ENCODE results near the gene PCBP2. TPM values are rescaled to one million over a fixed set of nuclear protein-coding genes. Genes with fewer than 3 reads are reported as not detected.

Gene PCBP2
- total and polyA plus RNA-seq, 10 of the 15 experiments (the other 5 are each of a cell fraction or from before 2014, with no cell fraction given) = 109 to 803 (median 327) TPM

DNA sequence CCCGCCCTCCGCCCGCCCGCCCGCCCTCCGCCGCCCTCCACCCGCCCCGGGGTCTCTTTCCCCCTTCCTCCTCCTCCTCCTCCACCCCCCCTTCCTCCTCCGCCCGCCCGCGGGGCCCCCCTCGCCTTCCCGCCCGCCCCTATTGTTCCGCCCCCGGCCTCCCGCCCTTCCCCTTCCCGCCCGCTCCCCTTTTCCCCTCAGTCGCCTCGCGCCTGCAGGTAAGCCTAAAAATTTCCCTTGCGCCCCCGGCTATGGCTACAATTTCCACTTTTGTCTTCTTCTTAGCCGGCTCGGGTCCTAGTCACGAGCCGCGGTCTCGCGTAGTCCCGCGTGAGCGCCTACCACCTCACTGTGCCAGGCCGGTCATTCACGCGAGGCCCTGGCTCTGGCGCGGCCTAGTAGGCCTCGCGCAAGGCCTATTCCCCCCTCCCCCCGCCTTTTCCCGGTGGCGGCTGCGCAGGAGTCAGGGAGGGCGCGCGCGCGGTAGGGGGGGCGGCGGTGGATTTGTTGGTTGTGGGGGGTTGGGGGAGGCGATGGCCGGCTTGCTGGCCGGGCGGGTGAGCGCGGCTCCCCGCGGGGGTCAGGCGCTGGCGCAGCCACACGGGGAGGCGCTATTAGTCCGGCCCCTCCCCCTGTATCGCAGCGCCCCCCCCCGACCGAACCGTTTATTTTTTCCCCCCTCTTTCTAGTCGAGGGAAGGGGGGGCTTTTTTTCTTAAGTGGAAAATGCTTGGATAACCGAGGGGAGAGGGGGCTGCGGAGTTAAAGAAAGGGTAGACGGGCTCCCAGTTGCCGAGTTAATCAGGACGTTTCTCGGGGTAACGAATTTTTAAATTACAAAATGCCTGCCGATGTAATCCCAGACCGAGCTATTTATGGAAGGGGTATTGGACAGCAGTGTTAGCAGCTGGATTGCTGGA is 516 bp downstream of the PCBP2 start (continued):
- TF ChIP-seq, protein P1, sequence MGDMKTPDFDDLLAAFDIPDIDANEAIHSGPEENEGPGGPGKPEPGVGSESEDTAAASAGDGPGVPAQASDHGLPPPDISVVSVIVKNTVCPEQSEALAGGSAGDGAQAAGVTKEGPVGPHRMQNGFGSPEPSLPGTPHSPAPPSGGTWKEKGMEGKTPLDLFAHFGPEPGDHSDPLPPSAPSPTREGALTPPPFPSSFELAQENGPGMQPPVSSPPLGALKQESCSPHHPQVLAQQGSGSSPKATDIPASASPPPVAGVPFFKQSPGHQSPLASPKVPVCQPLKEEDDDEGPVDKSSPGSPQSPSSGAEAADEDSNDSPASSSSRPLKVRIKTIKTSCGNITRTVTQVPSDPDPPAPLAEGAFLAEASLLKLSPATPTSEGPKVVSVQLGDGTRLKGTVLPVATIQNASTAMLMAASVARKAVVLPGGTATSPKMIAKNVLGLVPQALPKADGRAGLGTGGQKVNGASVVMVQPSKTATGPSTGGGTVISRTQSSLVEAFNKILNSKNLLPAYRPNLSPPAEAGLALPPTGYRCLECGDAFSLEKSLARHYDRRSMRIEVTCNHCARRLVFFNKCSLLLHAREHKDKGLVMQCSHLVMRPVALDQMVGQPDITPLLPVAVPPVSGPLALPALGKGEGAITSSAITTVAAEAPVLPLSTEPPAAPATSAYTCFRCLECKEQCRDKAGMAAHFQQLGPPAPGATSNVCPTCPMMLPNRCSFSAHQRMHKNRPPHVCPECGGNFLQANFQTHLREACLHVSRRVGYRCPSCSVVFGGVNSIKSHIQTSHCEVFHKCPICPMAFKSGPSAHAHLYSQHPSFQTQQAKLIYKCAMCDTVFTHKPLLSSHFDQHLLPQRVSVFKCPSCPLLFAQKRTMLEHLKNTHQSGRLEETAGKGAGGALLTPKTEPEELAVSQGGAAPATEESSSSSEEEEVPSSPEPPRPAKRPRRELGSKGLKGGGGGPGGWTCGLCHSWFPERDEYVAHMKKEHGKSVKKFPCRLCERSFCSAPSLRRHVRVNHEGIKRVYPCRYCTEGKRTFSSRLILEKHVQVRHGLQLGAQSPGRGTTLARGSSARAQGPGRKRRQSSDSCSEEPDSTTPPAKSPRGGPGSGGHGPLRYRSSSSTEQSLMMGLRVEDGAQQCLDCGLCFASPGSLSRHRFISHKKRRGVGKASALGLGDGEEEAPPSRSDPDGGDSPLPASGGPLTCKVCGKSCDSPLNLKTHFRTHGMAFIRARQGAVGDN (IDR thresholded peaks at IDR 0.05) = 0 out of 2 replicates have a peak, but pooled peaks have one; percentile 40
- peak; percentile 47; the same call in 1 of the 2 replicates for TF ChIP-seq DPF2 (IDR thresholded peaks at IDR 0.05)
- no peak for TF ChIP-seq CBX3 (IDR thresholded peaks at IDR 0.05; ENCODE audit: borderline replicate concordance, low read depth)
- TF ChIP-seq WRNIP1 (IDR thresholded peaks at IDR 0.05; ENCODE audit: borderline replicate concordance, low read depth, low read length) = no peak
- TF ChIP-seq HDAC6 (IDR thresholded peaks at IDR 0.05; ENCODE audit: unreplicated experiment) = no peak
- no peak for TF ChIP-seq SP1 (IDR thresholded peaks at IDR 0.05; ENCODE audit: low read depth, low read length)
- peak; percentile 39; the same call in 1 of the 2 replicates for TF ChIP-seq CREM (IDR thresholded peaks at IDR 0.05; ENCODE audit: low read depth)
- peak; percentile 47; the same call in 1 of the 2 replicates for TF ChIP-seq ZSCAN29 (IDR thresholded peaks at IDR 0.05)
- TF ChIP-seq FOS (IDR thresholded peaks at IDR 0.05; ENCODE audit: borderline replicate concordance, extremely low read depth, insufficient read length) = no peak
- no peak for TF ChIP-seq BCL11A (IDR thresholded peaks at IDR 0.05; ENCODE audit: low read depth, low read length)
- peak; percentile 78 for TF ChIP-seq YY1 (IDR thresholded peaks at IDR 0.05; ENCODE audit: low read depth, low read length)
- no peak for TF ChIP-seq NRF1 (conservative IDR thresholded peaks at IDR 0.05; ENCODE audit: low read depth, low read length)
- no peak for TF ChIP-seq TCF12 (IDR thresholded peaks at IDR 0.05; ENCODE audit: low read depth, low read length)
- no peak for TF ChIP-seq KAT2A (conservative IDR thresholded peaks at IDR 0.05; ENCODE audit: control insufficient read depth, low read depth, low read length)
- TF ChIP-seq EGR1 (IDR thresholded peaks at IDR 0.05; ENCODE audit: borderline replicate concordance in 1 of 2, low read depth in 2 of 2, low read length in 2 of 2) = peak in 1 of 2 experiments; percentile 39; a peak in 2 of 3 replicates
- TF ChIP-seq POLR2AphosphoS2 (IDR thresholded peaks at IDR 0.05; ENCODE audit: low read depth, low read length) = peak; percentile 20; the same call in 1 of the 2 replicates
- TF ChIP-seq, protein P2, sequence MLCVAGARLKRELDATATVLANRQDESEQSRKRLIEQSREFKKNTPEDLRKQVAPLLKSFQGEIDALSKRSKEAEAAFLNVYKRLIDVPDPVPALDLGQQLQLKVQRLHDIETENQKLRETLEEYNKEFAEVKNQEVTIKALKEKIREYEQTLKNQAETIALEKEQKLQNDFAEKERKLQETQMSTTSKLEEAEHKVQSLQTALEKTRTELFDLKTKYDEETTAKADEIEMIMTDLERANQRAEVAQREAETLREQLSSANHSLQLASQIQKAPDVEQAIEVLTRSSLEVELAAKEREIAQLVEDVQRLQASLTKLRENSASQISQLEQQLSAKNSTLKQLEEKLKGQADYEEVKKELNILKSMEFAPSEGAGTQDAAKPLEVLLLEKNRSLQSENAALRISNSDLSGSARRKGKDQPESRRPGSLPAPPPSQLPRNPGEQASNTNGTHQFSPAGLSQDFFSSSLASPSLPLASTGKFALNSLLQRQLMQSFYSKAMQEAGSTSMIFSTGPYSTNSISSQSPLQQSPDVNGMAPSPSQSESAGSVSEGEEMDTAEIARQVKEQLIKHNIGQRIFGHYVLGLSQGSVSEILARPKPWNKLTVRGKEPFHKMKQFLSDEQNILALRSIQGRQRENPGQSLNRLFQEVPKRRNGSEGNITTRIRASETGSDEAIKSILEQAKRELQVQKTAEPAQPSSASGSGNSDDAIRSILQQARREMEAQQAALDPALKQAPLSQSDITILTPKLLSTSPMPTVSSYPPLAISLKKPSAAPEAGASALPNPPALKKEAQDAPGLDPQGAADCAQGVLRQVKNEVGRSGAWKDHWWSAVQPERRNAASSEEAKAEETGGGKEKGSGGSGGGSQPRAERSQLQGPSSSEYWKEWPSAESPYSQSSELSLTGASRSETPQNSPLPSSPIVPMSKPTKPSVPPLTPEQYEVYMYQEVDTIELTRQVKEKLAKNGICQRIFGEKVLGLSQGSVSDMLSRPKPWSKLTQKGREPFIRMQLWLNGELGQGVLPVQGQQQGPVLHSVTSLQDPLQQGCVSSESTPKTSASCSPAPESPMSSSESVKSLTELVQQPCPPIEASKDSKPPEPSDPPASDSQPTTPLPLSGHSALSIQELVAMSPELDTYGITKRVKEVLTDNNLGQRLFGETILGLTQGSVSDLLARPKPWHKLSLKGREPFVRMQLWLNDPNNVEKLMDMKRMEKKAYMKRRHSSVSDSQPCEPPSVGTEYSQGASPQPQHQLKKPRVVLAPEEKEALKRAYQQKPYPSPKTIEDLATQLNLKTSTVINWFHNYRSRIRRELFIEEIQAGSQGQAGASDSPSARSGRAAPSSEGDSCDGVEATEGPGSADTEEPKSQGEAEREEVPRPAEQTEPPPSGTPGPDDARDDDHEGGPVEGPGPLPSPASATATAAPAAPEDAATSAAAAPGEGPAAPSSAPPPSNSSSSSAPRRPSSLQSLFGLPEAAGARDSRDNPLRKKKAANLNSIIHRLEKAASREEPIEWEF (IDR thresholded peaks at IDR 0.05; ENCODE audit: insufficient replicate concordance, low read depth, low read length) = no peak
- TF ChIP-seq, protein P3, sequence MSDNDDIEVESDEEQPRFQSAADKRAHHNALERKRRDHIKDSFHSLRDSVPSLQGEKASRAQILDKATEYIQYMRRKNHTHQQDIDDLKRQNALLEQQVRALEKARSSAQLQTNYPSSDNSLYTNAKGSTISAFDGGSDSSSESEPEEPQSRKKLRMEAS (IDR thresholded peaks at IDR 0.05; ENCODE audit: low read depth, low read length) = peak; percentile 44; the same call in 1 of the 2 replicates
- no peak for TF ChIP-seq PAX8 (IDR thresholded peaks at IDR 0.05)

Measured in GM12878 (cell line).